Measurements from ENCODE around the gene SUSD1. TPM values are rescaled to one million over a fixed set of nuclear protein-coding genes. Genes with fewer than 3 reads are reported as not detected.

Gene SUSD1
- total and polyA plus RNA-seq, 2 donors (not counting 3 experiments of a cell fraction or from before 2014, with no cell fraction given): 33.1 to 37.8 TPM

GRCh38 chr9:112224401-112225289 is 49.5 kb upstream of the SUSD1 start:
- FAIRE-seq (no peak), DNase-seq (ENCODE audit: low read depth, low spot score) (no peak)
- Histone ChIP-seq H3K27ac (ENCODE audit: insufficient read depth, low read depth, low read length) (no peak overlapping the region), H3K4me3 (replicated peaks in 1 of 3; ENCODE audit: insufficient read depth in 1 of 3, low read depth in 1 of 3, low read length in 3 of 3) (no peak overlapping the region), H3K9ac (replicated peaks; ENCODE audit: extremely low read depth, insufficient read depth, low read length) (no peak overlapping the region), H3K9me1 (replicated peaks; ENCODE audit: control insufficient read depth, extremely low read depth, insufficient read depth, low read length) (no peaks in the 10 kb centered on the region), H3K36me3 (ENCODE audit: control insufficient read depth in 2 of 2, extremely low read depth in 1 of 2, insufficient read depth in 2 of 2, low read length in 2 of 2) (peaks cover 3 to 5% of the 10 kb centered on the region in 2 experiments), H3K79me2 (ENCODE audit: control insufficient read depth, insufficient read depth, low read length) (no peaks in the 10 kb centered on the region), H3K4me1 (ENCODE audit: control insufficient read depth, extremely low read depth, insufficient read depth, low read length) (no peaks in the 10 kb centered on the region), H3K4me2 (ENCODE audit: insufficient read depth, low read length) (no peak overlapping the region), H3K9me3 (replicated peaks; ENCODE audit: control insufficient read depth, insufficient read depth, low read length) (no peaks in the 10 kb centered on the region), H3K27me3 (ENCODE audit: control insufficient read depth in 2 of 2, insufficient read depth in 2 of 2, low read length in 2 of 2) (no peaks in the 10 kb centered on the region), H2AFZ (ENCODE audit: low read depth, low read length) (no peak overlapping the region), H4K20me1 (replicated peaks; ENCODE audit: control insufficient read depth, extremely low read depth, insufficient read depth, low read length) (no peaks in the 10 kb centered on the region)
- ChIA-PET POLR2A (no interaction called here), CTCF (interaction anchor here (1.0 to 2.2 kb wide), 5 partner anchors 10 to 126 kb away, joined by 3 to 10 read pairs (median 3); no protein-coding TSS in a partner anchor)
- no TSS peak for BruUV-seq (replicated peaks)
- intact Hi-C loops (cut with micrococcal nuclease) (loop anchor here (5.0 kb wide), 1 partner anchor 108 kb away; the partner anchor contains the start of gene PTBP3), dilution Hi-C loops (cut with MboI; ENCODE audit: extremely low pct_ligation_motif_present, low sequenced_read_pairs) (no loop called here)
- TF ChIP-seq POLR2A (IDR thresholded peaks at IDR 0.05; ENCODE audit: low read depth, low read length) (no peak), MAX (IDR thresholded peaks at IDR 0.05; ENCODE audit: insufficient read depth, insufficient read length) (no peak), EZH2 (IDR thresholded peaks at IDR 0.05; ENCODE audit: borderline replicate concordance, low read depth, low read length, severe bottlenecking) (no peak), POLR2AphosphoS5 (IDR thresholded peaks at IDR 0.05; ENCODE audit: insufficient read depth, low read depth, low read length) (no peak)

- H3K4me3 ChIP-seq (replicated peaks in 1 of 3; ENCODE audit: insufficient read depth in 1 of 3, low read depth in 1 of 3, low read length in 3 of 3): no peak overlapping the region
- FAIRE-seq: no peak
- no peaks in the 10 kb centered on the region for H3K4me1 ChIP-seq (ENCODE audit: control insufficient read depth, extremely low read depth, insufficient read depth, low read length)
- H3K36me3 ChIP-seq (ENCODE audit: control insufficient read depth in 2 of 2, extremely low read depth in 1 of 2, insufficient read depth in 2 of 2, low read length in 2 of 2): peaks cover 0 to 3% of the 10 kb centered on the region in 2 experiments
- H3K9me3 ChIP-seq (replicated peaks; ENCODE audit: control insufficient read depth, insufficient read depth, low read length): no peaks in the 10 kb centered on the region
- no peak overlapping the region for H3K27ac ChIP-seq (ENCODE audit: insufficient read depth, low read depth, low read length)
- ChIA-PET CTCF (interaction anchor here (1.1 to 1.5 kb wide), 3 partner anchors 18 to 121 kb away, joined by 3 read pairs; no protein-coding TSS in a partner anchor), POLR2A (no interaction called here)
- H3K4me2 ChIP-seq (ENCODE audit: insufficient read depth, low read length): no peak overlapping the region
- intact Hi-C loops (cut with micrococcal nuclease): no loop called here
- dilution Hi-C loops (cut with MboI; ENCODE audit: extremely low pct_ligation_motif_present, low sequenced_read_pairs): no loop called here
- H3K79me2 ChIP-seq (ENCODE audit: control insufficient read depth, insufficient read depth, low read length): no peaks in the 10 kb centered on the region
- no peak for DNase-seq (ENCODE audit: low read depth, low spot score)
- no peak overlapping the region for H3K9ac ChIP-seq (replicated peaks; ENCODE audit: extremely low read depth, insufficient read depth, low read length)
- no peak overlapping the region for H2AFZ ChIP-seq (ENCODE audit: low read depth, low read length)
- BruUV-seq (replicated peaks): no TSS peak
- no peaks in the 10 kb centered on the region for H3K9me1 ChIP-seq (replicated peaks; ENCODE audit: control insufficient read depth, extremely low read depth, insufficient read depth, low read length)
- H3K27me3 ChIP-seq (ENCODE audit: control insufficient read depth in 2 of 2, insufficient read depth in 2 of 2, low read length in 2 of 2): no peaks in the 10 kb centered on the region
- H4K20me1 ChIP-seq (replicated peaks; ENCODE audit: control insufficient read depth, extremely low read depth, insufficient read depth, low read length): no peaks in the 10 kb centered on the region
- no peak for TF ChIP-seq CTCF (IDR thresholded peaks at IDR 0.05; ENCODE audit: extremely low read depth in 1 of 2, insufficient read depth in 1 of 2, low read depth in 1 of 2, low read length in 2 of 2)
These were observed 43.8 kb upstream of the SUSD1 start for GRCh38 chr9:112218908-112219307.

Measured in endothelial cell of umbilical vein (primary cell).